ENCODE results near the gene KCNG1. TPM values are rescaled to one million over a fixed set of nuclear protein-coding genes. Genes with fewer than 3 reads are reported as not detected.

Gene KCNG1
- total and polyA plus RNA-seq, 2 of the 8 experiments (the other 6 are each of a cell fraction or from before 2014, with no cell fraction given): 16.0 to 18.0 TPM

DNA sequence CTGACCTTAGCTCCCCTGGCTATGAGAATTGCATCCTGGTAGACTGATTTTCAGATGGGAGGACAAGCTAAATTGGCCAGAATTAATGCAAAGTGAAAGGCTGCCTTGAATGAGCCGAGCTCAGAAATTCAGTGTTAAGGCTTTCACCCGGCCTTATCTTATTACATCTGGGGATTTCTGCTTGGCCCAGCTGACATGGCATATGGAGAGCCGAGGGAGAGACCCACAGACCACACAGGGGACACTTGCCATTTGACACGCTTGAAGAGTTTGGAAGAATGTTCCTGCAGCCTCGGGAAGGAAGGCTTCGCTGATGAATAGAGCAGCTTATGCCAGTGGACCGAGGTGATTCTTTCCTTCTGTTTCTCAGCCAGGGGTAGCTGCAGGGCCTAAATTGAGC lies 55.3 kb downstream of the KCNG1 start:
- H3K27ac ChIP-seq (ENCODE audit: low read depth, low read length): no peak overlapping the region
- no peak overlapping the region for H4K5ac ChIP-seq (ENCODE audit: insufficient read length, low read depth, low read length)
- no peak overlapping the region for H2BK12ac ChIP-seq (ENCODE audit: low read depth, low read length)
- H2BK120ac ChIP-seq (replicated peaks; ENCODE audit: low read depth, low read length): no peak overlapping the region
- H3K27me3 ChIP-seq (replicated peaks in 1 of 4; ENCODE audit: control insufficient read depth in 3 of 4, extremely low read depth in 1 of 4, insufficient read depth in 3 of 4, low read length in 3 of 4): no peaks in the 10 kb centered on the region
- no peaks in the 10 kb centered on the region for H3K9me3 ChIP-seq (ENCODE audit: insufficient read depth in 2 of 2, low read depth in 1 of 2, low read length in 1 of 2)
- no peak overlapping the region for H4K8ac ChIP-seq (ENCODE audit: extremely low read depth, insufficient read depth, low read length)
- CTCF ChIA-PET (ENCODE audit: partially characterized antibody): interaction anchor here (0.5 to 1.9 kb wide), 3 partner anchors 14 to 139 kb away, joined by 3 to 9 read pairs (median 3); no protein-coding TSS in a partner anchor
- H3K9ac ChIP-seq (replicated peaks in 1 of 4; ENCODE audit: extremely low read depth in 1 of 4, low read depth in 3 of 4, low read length in 3 of 4): no peak overlapping the region
- POLR2A ChIA-PET (ENCODE audit: partially characterized antibody): interaction anchor here (1.9 kb wide), 1 partner anchor 9 kb away, joined by 13 read pairs; the partner anchor contains the start of genes DPM1 and MOCS3
- FAIRE-seq (no peak), DNase-seq (ENCODE audit: low read depth in 1 of 2, low spot score in 2 of 2) (peak in 1 of 2 experiments; percentile 14)
- H3K18ac ChIP-seq (ENCODE audit: extremely low read depth, low read length): no peak overlapping the region
- H3K14ac ChIP-seq (ENCODE audit: insufficient read length): no peak overlapping the region
- H3K23me2 ChIP-seq (ENCODE audit: low read depth, low read length): no peaks in the 10 kb centered on the region
- H3K79me1 ChIP-seq (ENCODE audit: low read depth, low read length): no peaks in the 10 kb centered on the region
- no peaks in the 10 kb centered on the region for H3K79me2 ChIP-seq (ENCODE audit: control insufficient read depth in 1 of 2, insufficient read depth in 2 of 2, low read length in 2 of 2)
- no peak overlapping the region for H3K4ac ChIP-seq (replicated peaks; ENCODE audit: insufficient read length, low read depth, low read length)
- no peak overlapping the region for H2AFZ ChIP-seq (ENCODE audit: low read length)
- no peak overlapping the region for H3K56ac ChIP-seq (replicated peaks; ENCODE audit: insufficient read length, low read depth, low read length)
- TF ChIP-seq TAF1 (IDR thresholded peaks at IDR 0.05; ENCODE audit: low read depth, low read length) (no peak), CEBPB (IDR thresholded peaks at IDR 0.05; ENCODE audit: low read depth, low read length) (no peak), SAP30 (IDR thresholded peaks at IDR 0.05; ENCODE audit: insufficient read depth, insufficient replicate concordance, low read length) (no peak), ATF2 (IDR thresholded peaks at IDR 0.05; ENCODE audit: low read length) (no peak), JUN (IDR thresholded peaks at IDR 0.05; ENCODE audit: low read depth, low read length) (no peak), TCF12 (IDR thresholded peaks at IDR 0.05; ENCODE audit: low read depth, low read length) (no peak), RXRA (IDR thresholded peaks at IDR 0.05; ENCODE audit: insufficient read depth, low read depth, low read length) (no peak), EP300 (IDR thresholded peaks at IDR 0.05; ENCODE audit: borderline replicate concordance in 1 of 2, low read depth in 2 of 2, low read length in 2 of 2) (no peak)
- H4K91ac ChIP-seq (replicated peaks; ENCODE audit: insufficient read length, low read length): no peak overlapping the region
- no peak overlapping the region for H2AK5ac ChIP-seq (ENCODE audit: low read depth, low read length)
- no peak overlapping the region for H3K4me2 ChIP-seq (ENCODE audit: insufficient read depth in 1 of 2, low read depth in 2 of 2, low read length in 2 of 2)
- H2BK15ac ChIP-seq (ENCODE audit: low read length): no peak overlapping the region
- no peaks in the 10 kb centered on the region for H3K36me3 ChIP-seq (ENCODE audit: control insufficient read depth in 2 of 4, insufficient read depth in 4 of 4, low read length in 3 of 4)
- no peaks in the 10 kb centered on the region for H4K20me1 ChIP-seq (replicated peaks in 1 of 2; ENCODE audit: control insufficient read depth in 1 of 2, insufficient read depth in 2 of 2, low read length in 2 of 2)
- peaks cover 0 to 2% (median 0%) of the 10 kb centered on the region in 4 experiments; a peak in 1 of 7 replicates for H3K4me1 ChIP-seq (replicated peaks in 1 of 4; ENCODE audit: control insufficient read depth in 3 of 4, insufficient read depth in 4 of 4, low read length in 3 of 4)
- H3K23ac ChIP-seq (ENCODE audit: insufficient read length): no peak overlapping the region
- H3K4me3 ChIP-seq (ENCODE audit: extremely low read depth in 1 of 4, insufficient read depth in 2 of 4, low read depth in 3 of 4, low read length in 4 of 4): no peak overlapping the region
- H2BK20ac ChIP-seq (ENCODE audit: low read length): no peak overlapping the region
- WGBS, 2 experiments (ENCODE audit: extremely low coverage in 1 of 2, insufficient coverage in 1 of 2, insufficient read length in 1 of 2, insufficient replicate concordance in 2 of 2, low coverage in 1 of 2, low lambda C conversion rate in 2 of 2, missing lambda C conversion rate in 1 of 2): 86% methylated on average over 7 of the region's 7 CpGs; no CpG with 5 or more reads in 1 of the 2 experiments
- no peak overlapping the region for H2BK5ac ChIP-seq (ENCODE audit: low read depth, low read length)

Measured in H1 (cell line).